GM23248 (cell line): ENCODE data around the gene SH3PXD2A.

Source experiments
- EZH2 ChIP-seq: fragments of 200-600 bp; sonication (generic); IDR thresholded peaks from 2 replicates; pipeline ENCODE4 v1.6.1; 2018; ENCODE audit warnings: antibody characterized with exemption, mild to moderate bottlenecking; ENCODE audit not compliant: insufficient read depth, poor library complexity, severe bottlenecking
- EZH2phosphoT487 ChIP-seq: fragments of 200-600 bp; sonication (generic); IDR thresholded peaks from 2 replicates; pipeline ENCODE4 v1.6.1; 2018; ENCODE audit warnings: antibody characterized with exemption, moderate library complexity, mild to moderate bottlenecking, low read depth; ENCODE audit not compliant: insufficient read depth

- TF ChIP-seq EZH2phosphoT487 (no peak), EZH2 (no peak)
Observed at GRCh38 chr10:103716206-103717160, 138.9 kb downstream of the SH3PXD2A start.
